Stimulated activated CD8-positive, alpha-beta memory T cell treated with anti-CD3 and anti-CD28 coated beads, Interleukin-7, amount 100 ng/mL, for 1 hour (primary cell): ENCODE measurements around the gene PLA2G2C.
"Not testable (repeated sequence)": the region's sequence is repeated elsewhere in the genome, so short reads cannot be mapped to it uniquely, and the experiment has no call there.

Experiments used
- DNase-seq, 2 donors: peaks; one replicate each; pipeline ENCODE4 v3.0.0-alpha.2; 2020; ENCODE audit warnings: low read depth in 2 of 2

Gene PLA2G2C

GRCh38 chr1:20134995-20135394 lies 51.3 kb downstream of the PLA2G2C start:
- no peak for DNase-seq

DNA sequence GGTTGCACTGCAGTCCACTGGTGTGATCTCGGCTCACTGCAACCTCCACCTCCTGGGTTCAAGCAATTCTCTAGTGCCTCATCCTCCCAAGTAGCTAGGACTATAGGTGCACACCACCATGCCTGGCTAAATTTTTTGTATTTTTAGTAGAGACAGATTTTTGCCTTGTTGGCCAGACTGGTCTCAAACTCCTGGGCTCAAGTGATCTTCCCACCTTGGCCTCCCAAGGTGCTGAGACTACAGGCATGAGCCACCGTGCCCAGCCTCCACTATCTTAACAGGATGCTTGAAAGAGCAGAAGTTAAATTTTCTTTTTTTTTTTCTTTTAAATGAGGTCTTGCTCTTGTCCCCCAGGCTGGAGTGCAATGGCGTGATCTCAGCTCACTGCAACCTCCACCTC lies 55.8 kb downstream of the PLA2G2C start:
- DNase-seq, result not testable (repeated sequence)

GRCh38 chr1:20126806-20127440 lies 59.4 kb downstream of the PLA2G2C start:
- DNase-seq, result no peak

DNA sequence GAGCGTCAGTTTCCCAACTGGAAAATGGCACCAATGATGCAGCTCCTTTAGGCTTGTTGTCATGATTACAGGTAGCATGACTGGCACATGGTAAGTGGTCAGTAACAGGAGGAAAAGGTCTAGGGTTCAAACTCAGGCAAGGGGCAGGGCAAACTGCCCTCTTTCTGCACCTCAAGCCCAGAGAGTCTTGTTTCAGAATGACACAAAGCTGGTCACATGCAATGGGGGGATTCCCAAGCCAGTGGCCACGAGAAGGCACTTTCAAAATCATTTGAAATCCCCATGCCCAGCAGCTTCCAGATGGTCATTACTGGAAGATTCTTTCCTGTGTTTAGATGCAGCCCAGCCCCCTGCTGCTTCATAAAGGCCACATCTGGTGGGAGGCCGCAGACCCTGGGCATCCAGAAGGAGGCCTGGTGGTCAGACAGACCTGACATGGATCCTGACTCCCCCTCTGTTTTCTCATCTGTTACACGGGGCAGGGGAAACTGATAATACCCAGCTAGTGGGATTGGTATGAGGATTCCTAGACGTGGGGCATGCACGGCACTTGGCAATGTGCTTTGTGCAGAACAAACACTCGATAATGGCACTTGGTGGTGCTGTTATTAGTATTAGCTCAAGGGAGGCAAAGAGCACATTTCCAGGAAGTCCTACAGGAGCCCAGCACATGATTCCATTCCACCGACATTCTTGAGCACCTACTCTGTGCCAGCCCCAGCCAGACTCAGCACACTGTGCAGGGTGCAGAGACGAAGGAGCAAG lies 60.1 kb downstream of the PLA2G2C start:
- no peak for DNase-seq

GRCh38 chr1:20125100-20125499 lies 61.2 kb downstream of the PLA2G2C start:
- no peak for DNase-seq

GRCh38 chr1:20124456-20125057 lies 61.8 kb downstream of the PLA2G2C start:
- no peak for DNase-seq

- DNase-seq, result no peak
These were observed 62.4 kb downstream of the PLA2G2C start for GRCh38 chr1:20123722-20124455.

- DNase-seq, result no peak
These were observed 65.5 kb downstream of the PLA2G2C start for GRCh38 chr1:20120796-20121195.

- DNase-seq, result no peak
These were observed 67.0 kb downstream of the PLA2G2C start, which contains the start of gene PLA2G2D for GRCh38 chr1:20119347-20119746. PLA2G2D (minus strand) TSS chr1:20119536; CDS start chr1:20119498, 38 bp downstream.

DNA sequence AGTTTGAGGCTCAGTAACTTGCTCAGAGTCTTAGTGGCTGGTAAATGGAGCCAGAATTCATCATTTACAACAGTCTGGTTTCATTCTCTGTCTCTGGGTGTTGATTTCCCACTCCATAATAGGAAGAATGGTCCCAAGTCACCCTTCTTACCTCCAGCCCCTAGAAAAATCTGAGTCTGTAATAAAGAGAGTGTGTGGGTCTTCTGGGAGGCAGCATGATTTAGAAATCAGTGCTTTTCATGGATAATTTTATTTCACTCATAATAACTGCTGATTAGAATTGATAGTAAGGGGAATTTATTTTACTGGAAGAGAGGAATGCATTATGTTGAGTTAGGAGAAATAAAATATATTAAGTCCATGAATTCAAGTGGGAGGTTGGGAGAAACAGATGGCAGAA lies 69.1 kb downstream of the PLA2G2C start:
- DNase-seq, result no peak

DNA sequence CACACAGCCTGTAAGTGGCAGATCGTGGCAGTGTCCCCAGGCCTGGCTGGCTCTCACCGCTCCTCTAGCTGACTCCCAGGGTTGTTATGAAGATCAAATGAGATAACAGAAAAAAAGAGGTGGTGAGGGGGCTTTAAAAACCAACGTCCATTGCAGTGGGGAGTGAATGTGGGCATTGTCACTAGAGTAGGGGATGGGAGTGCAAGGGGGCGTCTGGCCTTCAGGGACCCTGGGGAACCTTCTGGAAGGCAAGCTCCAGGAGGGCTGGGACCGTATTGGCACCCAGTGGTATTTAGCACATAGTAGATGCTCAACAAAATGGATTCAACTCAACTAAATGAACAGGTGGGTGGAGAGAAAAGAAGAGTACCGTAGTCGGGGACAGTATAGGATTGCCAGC lies 70.4 kb downstream of the PLA2G2C start:
- DNase-seq, result no peak

DNA sequence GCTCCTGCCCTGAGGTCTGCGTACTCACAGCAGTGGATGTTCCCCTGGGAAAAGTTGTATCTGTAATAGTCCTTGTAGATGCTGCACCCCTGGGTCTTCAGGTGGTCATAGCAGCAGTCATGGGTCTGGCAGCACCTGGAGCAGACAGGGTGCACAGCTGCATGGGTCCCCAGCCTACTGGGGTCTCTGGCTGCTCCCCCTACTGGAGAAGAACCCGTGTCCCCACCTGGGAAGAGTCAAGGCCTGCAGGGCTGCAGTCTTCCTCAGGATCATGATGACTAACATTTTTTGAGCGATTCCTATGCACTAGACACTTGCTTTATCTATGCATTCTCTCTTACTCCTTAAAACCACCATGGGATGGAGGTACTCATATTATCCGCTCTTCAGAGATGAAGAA lies 70.8 kb downstream of the PLA2G2C start:
- DNase-seq, result no peak

GRCh38 chr1:20114021-20114648 lies 72.2 kb downstream of the PLA2G2C start:
- no peak for DNase-seq
